ENCODE data around the gene SENP7.

Gene SENP7

GRCh38 chr3:101281521-101282030, 231.4 kb downstream of the SENP7 start:
- TF ChIP-seq ISL1 (CRISPR knock-in tag; IDR thresholded peaks at IDR 0.05) (no peak), POU6F1 (CRISPR knock-in tag; IDR thresholded peaks at IDR 0.05; ENCODE audit: borderline replicate concordance, low read depth) (no peak), ZNF8 (CRISPR knock-in tag; IDR thresholded peaks at IDR 0.05) (no peak), CSRNP3 (CRISPR knock-in tag; IDR thresholded peaks at IDR 0.05) (no peak), GLIS3 (CRISPR knock-in tag; IDR thresholded peaks at IDR 0.05) (no peak), CSDC2 (CRISPR knock-in tag; IDR thresholded peaks at IDR 0.05) (no peak), SNAI2 (CRISPR knock-in tag; IDR thresholded peaks at IDR 0.05) (no peak), CREB5 (CRISPR knock-in tag; IDR thresholded peaks at IDR 0.05; ENCODE audit: low read depth) (no peak), OSR1 (CRISPR knock-in tag; IDR thresholded peaks at IDR 0.05) (no peak), ESRRG (CRISPR knock-in tag; IDR thresholded peaks at IDR 0.05) (no peak), ZNF70 (CRISPR knock-in tag; IDR thresholded peaks at IDR 0.05) (no peak), RARB (CRISPR knock-in tag; IDR thresholded peaks at IDR 0.05) (no peak), PATZ1 (CRISPR knock-in tag; IDR thresholded peaks at IDR 0.05; ENCODE audit: borderline replicate concordance) (no peak), TCF4 (CRISPR knock-in tag; IDR thresholded peaks at IDR 0.05; ENCODE audit: borderline replicate concordance) (no peak), ARNTL (CRISPR knock-in tag; IDR thresholded peaks at IDR 0.05; ENCODE audit: borderline replicate concordance, low read depth) (no peak)
- ATAC-seq = no peak

- ATAC-seq = no peak
- TF ChIP-seq ZFP30 (CRISPR knock-in tag; IDR thresholded peaks at IDR 0.05) (no peak), ZNF565 (CRISPR knock-in tag; conservative IDR thresholded peaks at IDR 0.05; ENCODE audit: low read depth) (no peak), TSHZ2 (CRISPR knock-in tag; IDR thresholded peaks at IDR 0.05) (no peak), ISL1 (CRISPR knock-in tag; IDR thresholded peaks at IDR 0.05) (no peak), CSDC2 (CRISPR knock-in tag; IDR thresholded peaks at IDR 0.05) (no peak), TOX (CRISPR knock-in tag; IDR thresholded peaks at IDR 0.05; ENCODE audit: borderline replicate concordance) (no peak), GLIS3 (CRISPR knock-in tag; IDR thresholded peaks at IDR 0.05) (no peak), POU6F1 (CRISPR knock-in tag; IDR thresholded peaks at IDR 0.05; ENCODE audit: borderline replicate concordance, low read depth) (no peak), CREB5 (CRISPR knock-in tag; IDR thresholded peaks at IDR 0.05; ENCODE audit: low read depth) (no peak), ARNTL (CRISPR knock-in tag; IDR thresholded peaks at IDR 0.05; ENCODE audit: borderline replicate concordance, low read depth) (no peak)
Observed at GRCh38 chr3:101279765-101280385, 233.1 kb downstream of the SENP7 start.

All from SK-N-SH treated with all-trans-retinoic acid at 6 μM for 48 hours (cell line).